LNCaP clone FGC (cell line): ENCODE measurements around the gene RNF144A.

Source experiments
- DNase-seq: peaks from one replicate; pipeline ENCODE4 v3.0.0-alpha.2; 2011; ENCODE audit warnings: low read depth
- H3K4me3 ChIP-seq: 2 replicates; pipeline ENCODE4 v1.5.1; 2011; ENCODE audit warnings: mild to moderate bottlenecking, low read depth, low read length, control low read depth
- CTCF ChIP-seq: IDR thresholded peaks from 2 replicates; pipeline ENCODE4 v1.5.1; 2012; ENCODE audit warnings: mild to moderate bottlenecking; ENCODE audit not compliant: control insufficient read depth, insufficient read depth; ENCODE audit errors: extremely low read depth

The RNF144A gene

GRCh38 chr2:7053650-7054265, 136.5 kb downstream of the RNF144A start:
- H3K4me3 ChIP-seq: no peak overlapping the region
- TF ChIP-seq CTCF: no peak
- DNase-seq: peak; percentile 48

GRCh38 chr2:7057865-7058400, 140.7 kb downstream of the RNF144A start:
- DNase-seq: peak; percentile 66
- H3K4me3 ChIP-seq: no peak overlapping the region
- no peak for TF ChIP-seq CTCF

GRCh38 chr2:7060156-7060555, 142.9 kb downstream of the RNF144A start:
- DNase-seq: no peak
- no peak for TF ChIP-seq CTCF

GRCh38 chr2:7060631-7061449, 143.6 kb downstream of the RNF144A start:
- TF ChIP-seq CTCF: no peak
- DNase-seq: no peak
- H3K4me3 ChIP-seq: no peak overlapping the region

More at GRCh38 chr2:7060156-7060555, 142.9 kb downstream of the RNF144A start:
- no peak overlapping the region for H3K4me3 ChIP-seq

GRCh38 chr2:7061450-7061789, 144.2 kb downstream of the RNF144A start:
- TF ChIP-seq CTCF: no peak
- H3K4me3 ChIP-seq: no peak overlapping the region
- DNase-seq: no peak

GRCh38 chr2:7061921-7062320, 144.7 kb downstream of the RNF144A start:
- no peak for TF ChIP-seq CTCF
- no peak for DNase-seq
- H3K4me3 ChIP-seq: no peak overlapping the region

- DNase-seq: no peak
- H3K4me3 ChIP-seq: no peak overlapping the region
- TF ChIP-seq CTCF: no peak
Measured at GRCh38 chr2:7063789-7064188, 146.6 kb downstream of the RNF144A start.
